HG02885 (cell line): ENCODE results near the gene CSPG4.
"Not testable (repeated sequence)": the region's sequence is repeated elsewhere in the genome, so short reads cannot be mapped to it uniquely, and the experiment has no call there.

Experiments used
- ATAC-seq: cut with Tn5 transposase; IDR thresholded peaks from one replicate; pipeline ENCODE4 v1.9.1; 2021; ENCODE audit warnings: mild to moderate bottlenecking; ENCODE audit not compliant: unreplicated experiment, poor library complexity

Gene CSPG4

DNA sequence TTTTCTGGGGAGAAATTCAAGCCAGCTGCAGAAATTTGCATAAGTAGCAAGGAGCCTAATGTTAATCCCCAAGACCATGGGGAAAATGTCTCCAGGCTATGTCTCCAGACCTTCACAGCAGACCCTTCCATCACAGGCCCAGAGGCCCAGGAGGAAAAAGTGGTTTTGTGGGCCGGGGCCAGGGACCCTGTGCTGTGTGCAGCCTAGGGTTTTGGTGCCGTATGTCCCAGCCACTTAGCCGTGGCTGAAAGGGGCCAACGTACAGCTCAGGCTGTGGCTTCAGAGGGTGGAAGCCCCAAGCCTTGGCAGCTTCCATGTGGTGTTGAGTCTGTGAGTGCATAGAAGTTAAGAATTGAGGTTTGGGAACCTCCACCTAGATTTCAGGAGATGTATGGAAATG is 29.7 kb upstream of the CSPG4 start:
- ATAC-seq: not testable (repeated sequence)

DNA sequence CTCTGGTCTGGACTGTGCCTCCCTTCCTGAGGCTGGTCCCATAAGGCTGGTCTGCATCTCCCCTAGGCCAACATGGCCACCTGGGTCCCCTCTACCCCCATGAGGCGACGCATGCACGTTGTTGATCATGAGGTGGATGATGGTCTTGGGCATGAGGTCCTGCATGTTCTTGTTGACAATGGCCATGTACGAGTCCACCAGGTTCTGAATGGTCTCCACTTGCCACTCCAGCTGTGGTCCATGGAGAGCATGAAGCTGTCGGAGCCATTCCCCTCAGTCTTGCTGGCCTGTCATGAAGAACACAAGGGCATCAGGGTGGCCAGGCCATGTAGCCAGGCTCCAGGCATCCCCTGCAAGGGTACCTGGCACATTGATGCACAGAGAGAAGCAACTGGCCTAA is 27.1 kb upstream of the CSPG4 start:
- ATAC-seq: no peak

DNA sequence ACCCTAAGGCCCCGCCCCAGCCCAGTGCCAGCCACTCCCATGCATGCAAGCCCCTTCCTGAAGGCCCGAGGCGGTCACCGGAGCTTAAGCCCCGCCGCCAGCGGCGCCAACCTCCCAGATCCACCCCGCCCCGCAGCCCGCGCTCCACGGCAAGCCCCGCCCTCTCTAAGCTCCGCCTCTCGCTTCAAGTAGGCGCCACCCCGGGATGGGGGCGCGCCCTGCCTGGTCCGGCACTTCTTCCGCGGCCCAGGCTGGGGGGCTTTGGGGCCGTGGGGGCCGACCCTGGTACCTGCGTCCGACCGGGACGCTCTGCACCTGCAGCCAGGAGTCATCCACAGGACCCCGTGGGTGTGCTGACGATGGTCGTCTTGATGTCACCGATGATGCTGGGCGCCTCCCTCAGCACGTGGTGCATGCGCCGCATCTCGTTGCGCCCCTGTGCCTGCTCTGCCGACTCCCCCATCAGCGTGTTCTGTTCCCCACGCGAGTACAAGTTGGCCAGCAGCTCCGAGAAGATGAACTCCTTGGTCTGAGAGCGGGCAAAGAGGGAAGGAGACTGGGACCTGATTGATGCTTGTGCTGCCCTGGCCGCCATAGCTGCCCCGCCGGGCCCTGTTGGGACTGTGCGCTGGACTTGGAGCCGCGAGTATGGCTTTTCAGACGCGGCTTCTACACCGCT is 26.1 kb upstream of the CSPG4 start:
- ATAC-seq: peak; percentile 93

DNA sequence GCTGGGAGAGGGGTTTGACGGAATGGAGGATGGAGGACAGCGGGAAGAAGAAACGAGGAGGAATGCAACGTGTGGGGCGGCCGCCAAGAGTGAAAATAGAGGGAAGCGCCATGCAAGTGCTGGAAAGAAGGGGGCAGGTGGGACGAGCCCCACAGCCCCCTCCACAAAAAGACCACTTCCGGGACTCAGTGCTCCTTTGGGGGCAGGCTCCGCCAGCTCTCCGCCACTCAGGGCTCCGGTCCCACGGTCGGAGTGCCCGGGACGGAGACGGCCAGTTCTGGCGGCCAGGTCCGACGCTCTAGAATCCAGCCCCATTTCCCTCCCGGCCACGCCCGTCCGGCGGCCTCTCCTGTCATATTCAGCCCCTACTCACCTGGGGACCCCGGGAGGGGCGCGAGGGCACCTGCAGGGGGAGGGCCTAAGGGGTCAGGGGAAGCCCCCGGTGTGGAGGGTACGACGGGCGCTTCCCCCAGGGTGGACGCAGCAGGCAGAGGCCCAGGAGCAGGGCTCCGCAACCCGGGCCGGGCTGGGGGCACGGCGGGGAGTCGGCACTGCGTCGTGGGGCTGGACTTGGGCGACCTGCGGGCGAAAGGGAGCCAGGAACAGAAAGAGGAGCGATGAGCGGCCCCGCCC is 25.5 kb upstream of the CSPG4 start:
- ATAC-seq: no peak

- ATAC-seq: not testable (repeated sequence)
Measured at GRCh38 chr15:75737116-75738013, 24.7 kb upstream of the CSPG4 start.

DNA sequence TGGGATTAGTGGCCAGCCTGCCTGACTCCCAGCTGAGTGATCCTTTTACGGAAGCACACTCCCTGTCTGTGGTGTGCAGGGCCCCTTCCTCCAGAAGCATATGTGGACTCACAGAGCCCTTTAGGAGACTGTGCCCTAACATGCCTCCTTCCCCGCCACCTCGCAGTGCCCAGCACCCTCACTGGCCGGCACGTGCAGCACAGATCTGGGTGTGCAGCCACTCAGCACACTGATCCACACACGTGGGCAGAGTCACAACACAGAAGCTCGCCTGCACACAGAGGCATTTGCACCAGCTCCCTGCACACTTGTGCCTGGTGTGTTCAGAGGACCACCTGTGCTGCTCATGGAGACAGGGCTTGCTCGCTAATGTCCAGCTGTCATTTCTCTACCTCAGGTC is 23.6 kb upstream of the CSPG4 start:
- ATAC-seq: no peak

- ATAC-seq: not testable (repeated sequence)
Measured at GRCh38 chr15:75734861-75735760, 22.5 kb upstream of the CSPG4 start.

- no peak for ATAC-seq
Measured at GRCh38 chr15:75733761-75734651, 21.4 kb upstream of the CSPG4 start.

DNA sequence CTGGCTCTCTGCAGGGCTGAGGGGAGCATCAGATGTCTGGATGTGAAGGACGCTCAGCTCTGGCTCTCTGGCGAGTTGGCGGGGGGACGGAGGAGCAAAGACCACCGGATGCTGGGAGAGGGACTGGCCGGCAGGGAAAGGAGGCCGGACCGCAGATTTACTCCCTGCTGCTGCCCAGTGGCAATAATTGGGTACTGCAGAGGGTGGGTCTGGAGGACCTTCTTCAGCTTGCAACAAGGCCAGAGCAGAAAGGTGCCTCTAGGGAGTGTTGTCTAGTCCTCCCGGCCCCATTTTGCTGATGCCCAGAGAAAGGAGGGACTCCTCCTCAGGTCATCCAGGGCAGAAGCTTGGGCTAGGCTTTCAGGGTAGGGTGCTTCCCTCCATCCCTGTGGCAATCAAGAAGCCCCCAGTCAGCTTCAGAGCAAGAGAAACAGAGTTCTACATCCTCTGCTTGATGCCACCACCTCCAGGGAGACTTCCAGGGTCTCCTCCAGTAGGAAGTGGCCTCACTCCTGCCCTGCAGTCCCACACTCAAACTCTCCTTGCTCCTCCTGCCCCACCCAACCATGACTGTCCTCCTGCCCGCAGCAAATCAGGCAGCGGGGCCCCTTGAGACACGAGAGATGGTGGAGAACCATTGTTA is 20.3 kb upstream of the CSPG4 start:
- no peak for ATAC-seq

GRCh38 chr15:75732177-75732808 is 19.6 kb upstream of the CSPG4 start:
- no peak for ATAC-seq

- ATAC-seq: no peak
Measured at GRCh38 chr15:75731248-75732151, 18.9 kb upstream of the CSPG4 start.

GRCh38 chr15:75730376-75731247 is 18.0 kb upstream of the CSPG4 start:
- not testable (repeated sequence) for ATAC-seq

GRCh38 chr15:75729326-75730069 is 16.9 kb upstream of the CSPG4 start:
- no peak for ATAC-seq

DNA sequence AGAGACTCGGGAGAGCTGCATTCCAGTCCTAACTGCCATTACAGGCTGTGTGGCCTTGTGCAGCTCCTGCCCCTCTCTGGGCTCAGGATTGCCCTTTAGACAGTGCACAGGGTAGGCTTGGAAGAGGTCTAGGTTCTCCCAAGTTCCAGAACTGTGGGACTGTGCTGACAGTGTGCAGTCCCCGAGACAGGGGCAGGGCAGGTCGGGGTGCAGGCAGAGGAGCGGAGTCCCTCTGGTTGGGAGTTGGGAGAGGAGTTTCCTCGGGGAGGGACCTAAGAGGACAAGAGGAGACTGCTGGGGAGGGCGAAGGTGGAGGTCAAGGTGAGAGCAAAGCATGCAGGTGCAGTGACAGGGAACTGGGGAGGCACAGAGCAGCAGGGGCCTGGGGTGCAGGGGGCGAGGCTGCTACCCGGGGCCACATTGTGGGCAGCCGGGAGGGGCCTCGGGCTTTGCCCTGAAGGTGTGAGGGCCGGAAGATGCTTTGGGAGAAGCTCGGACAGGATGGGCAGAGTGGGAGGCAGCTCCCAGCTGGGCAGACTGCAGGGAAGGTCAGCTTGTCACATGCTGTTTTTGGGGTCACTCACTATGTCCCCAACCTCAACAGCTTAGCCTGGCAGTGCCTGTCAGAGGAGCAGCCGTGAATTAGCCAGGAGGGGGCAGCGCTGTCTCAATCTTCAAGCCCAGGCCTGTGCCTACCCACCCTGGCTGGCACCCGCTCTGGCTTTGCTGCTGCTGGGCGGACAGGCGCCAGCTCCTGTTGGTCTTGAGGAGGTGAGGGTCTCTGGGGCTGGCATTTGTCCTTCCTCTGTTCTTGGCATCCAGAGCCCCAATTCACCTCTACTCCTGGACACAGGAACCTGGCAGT is 15.4 kb upstream of the CSPG4 start:
- ATAC-seq: no peak

GRCh38 chr15:75727031-75727531 is 14.4 kb upstream of the CSPG4 start:
- no peak for ATAC-seq
